Measurements from ENCODE around the gene TRAPPC6A. TPM values are rescaled to one million over a fixed set of nuclear protein-coding genes. Genes with fewer than 3 reads are reported as not detected.

The TRAPPC6A gene
- total RNA-seq, 2 donors from 2014 or later, result 6.6 to 8.3 TPM

- Histone ChIP-seq H3K4me3 (no peak overlapping the region), H3K36me3 (peaks cover 27% of the 10 kb centered on the region), H3K9me3 (no peaks in the 10 kb centered on the region), H3K27ac (no peak overlapping the region), H3K4me1 (ENCODE audit: control insufficient read depth in 1 of 2, low read depth in 2 of 2) (no peaks in the 10 kb centered on the region), H3K27me3 (replicated peaks; ENCODE audit: insufficient read depth) (no peaks in the 10 kb centered on the region)
- TF ChIP-seq, protein P1, sequence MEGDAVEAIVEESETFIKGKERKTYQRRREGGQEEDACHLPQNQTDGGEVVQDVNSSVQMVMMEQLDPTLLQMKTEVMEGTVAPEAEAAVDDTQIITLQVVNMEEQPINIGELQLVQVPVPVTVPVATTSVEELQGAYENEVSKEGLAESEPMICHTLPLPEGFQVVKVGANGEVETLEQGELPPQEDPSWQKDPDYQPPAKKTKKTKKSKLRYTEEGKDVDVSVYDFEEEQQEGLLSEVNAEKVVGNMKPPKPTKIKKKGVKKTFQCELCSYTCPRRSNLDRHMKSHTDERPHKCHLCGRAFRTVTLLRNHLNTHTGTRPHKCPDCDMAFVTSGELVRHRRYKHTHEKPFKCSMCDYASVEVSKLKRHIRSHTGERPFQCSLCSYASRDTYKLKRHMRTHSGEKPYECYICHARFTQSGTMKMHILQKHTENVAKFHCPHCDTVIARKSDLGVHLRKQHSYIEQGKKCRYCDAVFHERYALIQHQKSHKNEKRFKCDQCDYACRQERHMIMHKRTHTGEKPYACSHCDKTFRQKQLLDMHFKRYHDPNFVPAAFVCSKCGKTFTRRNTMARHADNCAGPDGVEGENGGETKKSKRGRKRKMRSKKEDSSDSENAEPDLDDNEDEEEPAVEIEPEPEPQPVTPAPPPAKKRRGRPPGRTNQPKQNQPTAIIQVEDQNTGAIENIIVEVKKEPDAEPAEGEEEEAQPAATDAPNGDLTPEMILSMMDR (IDR thresholded peaks at IDR 0.05), result no peak
- no peak for DNase-seq (ENCODE audit: low spot score)
- no peak for ATAC-seq (ENCODE audit: insufficient number of reproducible peaks, low FRiP score, low read depth)
Observed at GRCh38 chr19:45142016-45142725, 35.9 kb downstream of the TRAPPC6A start.

- DNase-seq (ENCODE audit: low spot score) (no peak), ATAC-seq (ENCODE audit: insufficient number of reproducible peaks, low FRiP score, low read depth) (no peak)
- Histone ChIP-seq H3K27ac (no peak overlapping the region), H3K36me3 (peaks cover 27% of the 10 kb centered on the region), H3K4me1 (ENCODE audit: control insufficient read depth in 1 of 2, low read depth in 2 of 2) (no peaks in the 10 kb centered on the region), H3K9me3 (no peaks in the 10 kb centered on the region), H3K27me3 (replicated peaks; ENCODE audit: insufficient read depth) (no peaks in the 10 kb centered on the region), H3K4me3 (no peak overlapping the region)
- TF ChIP-seq, protein P1 (IDR thresholded peaks at IDR 0.05), result no peak
Observed at GRCh38 chr19:45141203-45141900, 36.7 kb downstream of the TRAPPC6A start.

- TF ChIP-seq, protein P1 (IDR thresholded peaks at IDR 0.05), result no peak
- ATAC-seq (ENCODE audit: insufficient number of reproducible peaks, low FRiP score, low read depth), result no peak
- Histone ChIP-seq H3K27me3 (replicated peaks; ENCODE audit: insufficient read depth) (no peaks in the 10 kb centered on the region), H3K27ac (no peak overlapping the region), H3K4me3 (no peak overlapping the region), H3K4me1 (ENCODE audit: control insufficient read depth in 1 of 2, low read depth in 2 of 2) (no peaks in the 10 kb centered on the region), H3K9me3 (no peaks in the 10 kb centered on the region), H3K36me3 (peaks cover 27% of the 10 kb centered on the region)
- DNase-seq (ENCODE audit: low spot score), result no peak
Observed at GRCh38 chr19:45140533-45140932, 37.5 kb downstream of the TRAPPC6A start.

GRCh38 chr19:45140144-45140503, 37.9 kb downstream of the TRAPPC6A start:
- Histone ChIP-seq H3K36me3 (peaks cover 26% of the 10 kb centered on the region), H3K4me3 (no peak overlapping the region), H3K27ac (no peak overlapping the region), H3K9me3 (no peaks in the 10 kb centered on the region), H3K27me3 (replicated peaks; ENCODE audit: insufficient read depth) (no peaks in the 10 kb centered on the region), H3K4me1 (ENCODE audit: control insufficient read depth in 1 of 2, low read depth in 2 of 2) (no peaks in the 10 kb centered on the region)
- TF ChIP-seq, protein P1 (IDR thresholded peaks at IDR 0.05), result no peak
- DNase-seq (ENCODE audit: low spot score) (no peak), ATAC-seq (ENCODE audit: insufficient number of reproducible peaks, low FRiP score, low read depth) (no peak)

GRCh38 chr19:45139286-45140143, 38.5 kb downstream of the TRAPPC6A start:
- Histone ChIP-seq H3K27ac (no peak overlapping the region), H3K4me1 (ENCODE audit: control insufficient read depth in 1 of 2, low read depth in 2 of 2) (no peaks in the 10 kb centered on the region), H3K9me3 (no peaks in the 10 kb centered on the region), H3K4me3 (no peak overlapping the region), H3K36me3 (peaks cover 22% of the 10 kb centered on the region), H3K27me3 (replicated peaks; ENCODE audit: insufficient read depth) (no peaks in the 10 kb centered on the region)
- ATAC-seq (ENCODE audit: insufficient number of reproducible peaks, low FRiP score, low read depth) (no peak), DNase-seq (ENCODE audit: low spot score) (no peak)
- TF ChIP-seq, protein P1 (IDR thresholded peaks at IDR 0.05), result no peak

Data from thoracic aorta (tissue), 2 donors.